HG03342 (cell line): ENCODE results near the gene CASKIN2.
A peak's percentile ranks its signal among the peaks of the same experiment; 100 is the strongest.

ENCODE experiments used
- ATAC-seq: cut with Tn5 transposase; IDR thresholded peaks from one replicate; pipeline ENCODE4 v1.9.1; 2021; ENCODE audit warnings: mild to moderate bottlenecking, moderate library complexity; ENCODE audit not compliant: unreplicated experiment

Gene CASKIN2

GRCh38 chr17:75549246-75550138, 34.2 kb upstream of the CASKIN2 start:
- no peak for ATAC-seq

GRCh38 chr17:75548813-75549212, 33.5 kb upstream of the CASKIN2 start:
- ATAC-seq, result no peak

GRCh38 chr17:75547091-75547490, 31.8 kb upstream of the CASKIN2 start:
- no peak for ATAC-seq

GRCh38 chr17:75546181-75546580, 30.8 kb upstream of the CASKIN2 start:
- ATAC-seq, result no peak

GRCh38 chr17:75544250-75544649, 28.9 kb upstream of the CASKIN2 start:
- ATAC-seq, result no peak

GRCh38 chr17:75542728-75543336, 27.5 kb upstream of the CASKIN2 start:
- no peak for ATAC-seq

GRCh38 chr17:75542229-75542628, 26.9 kb upstream of the CASKIN2 start:
- no peak for ATAC-seq

- no peak for ATAC-seq
These were observed 25.7 kb upstream of the CASKIN2 start for GRCh38 chr17:75540923-75541503.

- ATAC-seq, result no peak
These were observed 24.8 kb upstream of the CASKIN2 start for GRCh38 chr17:75539967-75540729.

- no peak for ATAC-seq
These were observed 21.0 kb upstream of the CASKIN2 start for GRCh38 chr17:75536366-75536765.

- no peak for ATAC-seq
These were observed 20.5 kb upstream of the CASKIN2 start for GRCh38 chr17:75535871-75536270.

- no peak for ATAC-seq
These were observed 19.8 kb upstream of the CASKIN2 start for GRCh38 chr17:75535119-75535537.

- no peak for ATAC-seq
These were observed 16.4 kb upstream of the CASKIN2 start for GRCh38 chr17:75531721-75532072.

GRCh38 chr17:75530837-75531720, 15.7 kb upstream of the CASKIN2 start:
- no peak for ATAC-seq

- ATAC-seq, result no peak
These were observed 11.4 kb upstream of the CASKIN2 start for GRCh38 chr17:75526555-75527270.

- ATAC-seq, result no peak
These were observed 10.6 kb upstream of the CASKIN2 start for GRCh38 chr17:75525806-75526554.

GRCh38 chr17:75524970-75525805, 9.9 kb upstream of the CASKIN2 start, which contains the start of gene LLGL2:
TSS of gene LLGL2 (plus strand) at chr17:75525697. CDS start at chr17:75543427, 17,730 bp downstream.
- peak; percentile 86 for ATAC-seq
